OCI-LY3 (cell line): Measurements from ENCODE around the gene PSMB1.
"Not testable (repeated sequence)": the region's sequence is repeated elsewhere in the genome, so short reads cannot be mapped to it uniquely, and the experiment has no call there.

ENCODE experiments used
- EZH2phosphoT487 ChIP-seq: fragments of 200-600 bp; shearing (Covaris generic); IDR thresholded peaks from 2 replicates; pipeline ENCODE4 v1.6.1; 2018; ENCODE audit warnings: antibody characterized with exemption, mixed run types, low read depth
- TF ChIP-seq, protein P1 (sequence below): fragments of 200-600, 300-600 bp; sonication (generic); IDR thresholded peaks from 2 replicates; pipeline ENCODE4 v1.5.1; 2014; ENCODE audit warnings: antibody characterized with exemption, low read length, low read depth

DNA sequence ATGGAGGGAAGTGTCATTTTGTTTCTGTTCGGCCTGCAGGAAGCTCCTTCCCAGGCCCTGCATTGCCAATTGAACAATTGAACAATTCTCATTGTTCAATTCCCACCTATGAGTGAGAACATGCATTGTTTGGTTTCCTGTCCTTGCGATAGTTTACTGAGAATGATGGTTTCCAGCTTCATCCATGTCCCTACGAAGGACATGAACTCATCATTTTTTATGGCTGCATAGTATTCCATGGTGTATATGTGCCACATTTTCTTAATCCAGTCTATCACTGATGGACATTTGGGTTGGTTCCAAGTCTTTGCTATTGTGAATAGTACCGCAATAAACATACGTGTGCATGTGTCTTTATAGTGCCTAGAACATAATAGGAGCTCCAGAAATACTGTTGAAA, 25.1 kb downstream of the PSMB1 start:
- not testable (repeated sequence) for TF ChIP-seq EZH2phosphoT487
- TF ChIP-seq, protein P1, sequence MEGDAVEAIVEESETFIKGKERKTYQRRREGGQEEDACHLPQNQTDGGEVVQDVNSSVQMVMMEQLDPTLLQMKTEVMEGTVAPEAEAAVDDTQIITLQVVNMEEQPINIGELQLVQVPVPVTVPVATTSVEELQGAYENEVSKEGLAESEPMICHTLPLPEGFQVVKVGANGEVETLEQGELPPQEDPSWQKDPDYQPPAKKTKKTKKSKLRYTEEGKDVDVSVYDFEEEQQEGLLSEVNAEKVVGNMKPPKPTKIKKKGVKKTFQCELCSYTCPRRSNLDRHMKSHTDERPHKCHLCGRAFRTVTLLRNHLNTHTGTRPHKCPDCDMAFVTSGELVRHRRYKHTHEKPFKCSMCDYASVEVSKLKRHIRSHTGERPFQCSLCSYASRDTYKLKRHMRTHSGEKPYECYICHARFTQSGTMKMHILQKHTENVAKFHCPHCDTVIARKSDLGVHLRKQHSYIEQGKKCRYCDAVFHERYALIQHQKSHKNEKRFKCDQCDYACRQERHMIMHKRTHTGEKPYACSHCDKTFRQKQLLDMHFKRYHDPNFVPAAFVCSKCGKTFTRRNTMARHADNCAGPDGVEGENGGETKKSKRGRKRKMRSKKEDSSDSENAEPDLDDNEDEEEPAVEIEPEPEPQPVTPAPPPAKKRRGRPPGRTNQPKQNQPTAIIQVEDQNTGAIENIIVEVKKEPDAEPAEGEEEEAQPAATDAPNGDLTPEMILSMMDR: not testable (repeated sequence)
